ENCODE measurements around the gene KLF16.
A peak's percentile ranks its signal among the peaks of the same experiment; 100 is the strongest.

KLF16 gene

GRCh38 chr19:1856698-1857603 is 6.4 kb downstream of the KLF16 start (continued):
- TF ChIP-seq ZNF565 (CRISPR knock-in tag; conservative IDR thresholded peaks at IDR 0.05; ENCODE audit: low read depth) (no peak), ZNF70 (CRISPR knock-in tag; IDR thresholded peaks at IDR 0.05) (no peak), ESRRG (CRISPR knock-in tag; IDR thresholded peaks at IDR 0.05) (no peak), BACH2 (CRISPR knock-in tag; IDR thresholded peaks at IDR 0.05; ENCODE audit: borderline replicate concordance) (no peak), RARB (CRISPR knock-in tag; IDR thresholded peaks at IDR 0.05) (no peak)

GRCh38 chr19:1856345-1856697 is 7.1 kb downstream of the KLF16 start:
- no peak for TF ChIP-seq ZC3H10 (CRISPR knock-in tag; IDR thresholded peaks at IDR 0.05)
- no peak for ATAC-seq

DNA sequence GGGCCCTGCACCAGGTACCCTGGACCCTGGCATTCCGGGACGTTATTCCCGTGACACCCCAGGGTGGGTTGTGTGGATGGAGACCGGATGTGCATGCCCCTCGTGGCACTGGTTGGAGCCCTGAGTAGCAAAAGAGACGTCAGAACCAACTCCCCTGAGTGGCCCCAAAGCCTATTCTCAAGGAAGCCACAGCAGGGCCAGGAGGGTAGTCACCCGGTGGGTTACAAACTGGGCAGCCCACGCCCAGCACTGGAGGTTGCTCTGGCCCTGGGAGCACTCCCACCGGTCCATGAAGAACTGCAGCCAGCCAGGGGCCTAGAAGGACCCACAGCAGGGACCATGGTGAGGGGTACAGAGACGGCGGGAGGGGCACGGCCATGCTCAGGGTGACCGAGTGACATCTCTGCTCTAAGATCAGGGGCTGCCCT is 7.5 kb downstream of the KLF16 start:
- TF ChIP-seq ZNF8 (CRISPR knock-in tag; IDR thresholded peaks at IDR 0.05) (no peak), BACH2 (CRISPR knock-in tag; IDR thresholded peaks at IDR 0.05; ENCODE audit: borderline replicate concordance) (no peak), ZNF70 (CRISPR knock-in tag; IDR thresholded peaks at IDR 0.05) (no peak), ZNF565 (CRISPR knock-in tag; conservative IDR thresholded peaks at IDR 0.05; ENCODE audit: low read depth) (no peak), GLIS3 (CRISPR knock-in tag; IDR thresholded peaks at IDR 0.05) (no peak), CSDC2 (CRISPR knock-in tag; IDR thresholded peaks at IDR 0.05) (no peak), PPARA (CRISPR knock-in tag; IDR thresholded peaks at IDR 0.05; ENCODE audit: borderline replicate concordance) (no peak), TCF4 (CRISPR knock-in tag; IDR thresholded peaks at IDR 0.05; ENCODE audit: borderline replicate concordance) (no peak), POU6F1 (CRISPR knock-in tag; IDR thresholded peaks at IDR 0.05; ENCODE audit: borderline replicate concordance, low read depth) (no peak), ESRRG (CRISPR knock-in tag; IDR thresholded peaks at IDR 0.05) (no peak), OSR1 (CRISPR knock-in tag; IDR thresholded peaks at IDR 0.05) (no peak), ZFP30 (CRISPR knock-in tag; IDR thresholded peaks at IDR 0.05) (no peak), ARNTL (CRISPR knock-in tag; IDR thresholded peaks at IDR 0.05; ENCODE audit: borderline replicate concordance, low read depth) (no peak), TOX (CRISPR knock-in tag; IDR thresholded peaks at IDR 0.05; ENCODE audit: borderline replicate concordance) (no peak), RARB (CRISPR knock-in tag; IDR thresholded peaks at IDR 0.05) (no peak)
- TF ChIP-seq, protein P1, sequence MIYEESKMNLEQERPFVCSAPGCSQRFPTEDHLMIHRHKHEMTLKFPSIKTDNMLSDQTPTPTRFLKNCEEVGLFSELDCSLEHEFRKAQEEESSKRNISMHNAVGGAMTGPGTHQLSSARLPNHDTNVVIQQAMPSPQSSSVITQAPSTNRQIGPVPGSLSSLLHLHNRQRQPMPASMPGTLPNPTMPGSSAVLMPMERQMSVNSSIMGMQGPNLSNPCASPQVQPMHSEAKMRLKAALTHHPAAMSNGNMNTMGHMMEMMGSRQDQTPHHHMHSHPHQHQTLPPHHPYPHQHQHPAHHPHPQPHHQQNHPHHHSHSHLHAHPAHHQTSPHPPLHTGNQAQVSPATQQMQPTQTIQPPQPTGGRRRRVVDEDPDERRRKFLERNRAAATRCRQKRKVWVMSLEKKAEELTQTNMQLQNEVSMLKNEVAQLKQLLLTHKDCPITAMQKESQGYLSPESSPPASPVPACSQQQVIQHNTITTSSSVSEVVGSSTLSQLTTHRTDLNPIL (CRISPR knock-in tag; IDR thresholded peaks at IDR 0.05; ENCODE audit: low read depth) = no peak
- TF ChIP-seq, protein P2, sequence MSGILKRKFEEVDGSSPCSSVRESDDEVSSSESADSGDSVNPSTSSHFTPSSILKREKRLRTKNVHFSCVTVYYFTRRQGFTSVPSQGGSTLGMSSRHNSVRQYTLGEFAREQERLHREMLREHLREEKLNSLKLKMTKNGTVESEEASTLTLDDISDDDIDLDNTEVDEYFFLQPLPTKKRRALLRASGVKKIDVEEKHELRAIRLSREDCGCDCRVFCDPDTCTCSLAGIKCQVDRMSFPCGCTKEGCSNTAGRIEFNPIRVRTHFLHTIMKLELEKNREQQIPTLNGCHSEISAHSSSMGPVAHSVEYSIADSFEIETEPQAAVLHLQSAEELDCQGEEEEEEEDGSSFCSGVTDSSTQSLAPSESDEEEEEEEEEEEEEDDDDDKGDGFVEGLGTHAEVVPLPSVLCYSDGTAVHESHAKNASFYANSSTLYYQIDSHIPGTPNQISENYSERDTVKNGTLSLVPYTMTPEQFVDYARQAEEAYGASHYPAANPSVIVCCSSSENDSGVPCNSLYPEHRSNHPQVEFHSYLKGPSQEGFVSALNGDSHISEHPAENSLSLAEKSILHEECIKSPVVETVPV (CRISPR knock-in tag; IDR thresholded peaks at IDR 0.05) = no peak
- TF ChIP-seq, protein P3, sequence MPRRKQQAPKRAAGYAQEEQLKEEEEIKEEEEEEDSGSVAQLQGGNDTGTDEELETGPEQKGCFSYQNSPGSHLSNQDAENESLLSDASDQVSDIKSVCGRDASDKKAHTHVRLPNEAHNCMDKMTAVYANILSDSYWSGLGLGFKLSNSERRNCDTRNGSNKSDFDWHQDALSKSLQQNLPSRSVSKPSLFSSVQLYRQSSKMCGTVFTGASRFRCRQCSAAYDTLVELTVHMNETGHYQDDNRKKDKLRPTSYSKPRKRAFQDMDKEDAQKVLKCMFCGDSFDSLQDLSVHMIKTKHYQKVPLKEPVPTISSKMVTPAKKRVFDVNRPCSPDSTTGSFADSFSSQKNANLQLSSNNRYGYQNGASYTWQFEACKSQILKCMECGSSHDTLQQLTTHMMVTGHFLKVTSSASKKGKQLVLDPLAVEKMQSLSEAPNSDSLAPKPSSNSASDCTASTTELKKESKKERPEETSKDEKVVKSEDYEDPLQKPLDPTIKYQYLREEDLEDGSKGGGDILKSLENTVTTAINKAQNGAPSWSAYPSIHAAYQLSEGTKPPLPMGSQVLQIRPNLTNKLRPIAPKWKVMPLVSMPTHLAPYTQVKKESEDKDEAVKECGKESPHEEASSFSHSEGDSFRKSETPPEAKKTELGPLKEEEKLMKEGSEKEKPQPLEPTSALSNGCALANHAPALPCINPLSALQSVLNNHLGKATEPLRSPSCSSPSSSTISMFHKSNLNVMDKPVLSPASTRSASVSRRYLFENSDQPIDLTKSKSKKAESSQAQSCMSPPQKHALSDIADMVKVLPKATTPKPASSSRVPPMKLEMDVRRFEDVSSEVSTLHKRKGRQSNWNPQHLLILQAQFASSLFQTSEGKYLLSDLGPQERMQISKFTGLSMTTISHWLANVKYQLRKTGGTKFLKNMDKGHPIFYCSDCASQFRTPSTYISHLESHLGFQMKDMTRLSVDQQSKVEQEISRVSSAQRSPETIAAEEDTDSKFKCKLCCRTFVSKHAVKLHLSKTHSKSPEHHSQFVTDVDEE (CRISPR knock-in tag; IDR thresholded peaks at IDR 0.05) = no peak
- peak; percentile 1; the same call in 2 of the 3 replicates for ATAC-seq

- ATAC-seq = peak; percentile 85
- TF ChIP-seq ISL1 (CRISPR knock-in tag; IDR thresholded peaks at IDR 0.05) (no peak), CSDC2 (CRISPR knock-in tag; IDR thresholded peaks at IDR 0.05) (no peak), RARB (CRISPR knock-in tag; IDR thresholded peaks at IDR 0.05) (no peak), ZFP3 (CRISPR knock-in tag; IDR thresholded peaks at IDR 0.05) (no peak), ESRRG (CRISPR knock-in tag; IDR thresholded peaks at IDR 0.05) (no peak), ZNF565 (CRISPR knock-in tag; conservative IDR thresholded peaks at IDR 0.05; ENCODE audit: low read depth) (no peak)
- TF ChIP-seq, protein P1 (CRISPR knock-in tag; IDR thresholded peaks at IDR 0.05; ENCODE audit: low read depth) = no peak
- TF ChIP-seq, protein P3 (CRISPR knock-in tag; IDR thresholded peaks at IDR 0.05) = no peak
Observed at GRCh38 chr19:1855040-1855827, 8.1 kb downstream of the KLF16 start.
